T-helper 17 cell (primary cell): ENCODE data around the gene FAM13A. TPM values are rescaled to one million over a fixed set of nuclear protein-coding genes. Genes with fewer than 3 reads are reported as not detected.

Experiments
- ATAC-seq: fragments of 150-1000 bp; cut with Tn5 transposase; 2 replicates; pipeline ENCODE4 v1.10.0; 2021; ENCODE audit warnings: mild to moderate bottlenecking, moderate library complexity
- DNase-seq, 3 donors: peaks; one replicate each; pipeline versions ENCODE4 v3.0.0 to v3.0.0-alpha.2; 2020 to 2021
- H3K9me3 ChIP-seq: one replicate; pipeline ENCODE4 v1.7.0; 2013; ENCODE audit warnings: low read length, mild to moderate bottlenecking; ENCODE audit not compliant: control insufficient read depth, poor library complexity, severe bottlenecking
- H3K27ac Mint-ChIP-seq: one replicate; pipeline ENCODE4 v1.8.0; 2022; ENCODE audit warnings: mild to moderate bottlenecking, moderate library complexity, mixed read lengths
- H3K27me3 Mint-ChIP-seq: one replicate; pipeline ENCODE4 v1.8.0; 2022; ENCODE audit warnings: mixed read lengths
- H3K36me3 Mint-ChIP-seq: one replicate; pipeline ENCODE4 v1.8.0; 2022; ENCODE audit warnings: low read depth, mixed read lengths
- H3K4me1 Mint-ChIP-seq: one replicate; pipeline ENCODE4 v1.8.0; 2022; ENCODE audit warnings: mild to moderate bottlenecking, mixed read lengths
- H3K4me3 Mint-ChIP-seq: one replicate; pipeline ENCODE4 v1.8.0; 2022; ENCODE audit warnings: mild to moderate bottlenecking, moderate library complexity, mixed read lengths
- total RNA-seq, 4 donors: library from RNA in 2 of 4; stranded (reverse) in 2 of 4; gene quantifications; one replicate each; pipeline ENCODE4 v1.2.3 and lab custom pipeline; 2022 to 2026

Gene FAM13A
- 10 to 100 TPM; 10.8 to 37.5 TPM for total RNA-seq
- total RNA-seq (lab: John Stamatoyannopoulos, UW), result 21.2 to 64.4 reads per million in 2 donors

GRCh38 chr4:89056953-89057398, at the start of gene FAM13A:
Gene FAM13A, minus strand, starts transcription at chr4:89057185. Its CDS starts 221 bp downstream, at chr4:89056964.
- H3K27me3 Mint-ChIP-seq, result no peaks in the 10 kb centered on the region
- peak within 1 kb of the TSS; percentile 4 for H3K4me3 Mint-ChIP-seq
- H3K36me3 Mint-ChIP-seq, result peaks cover under 1% of the 10 kb centered on the region
- no peak within 1 kb of the TSS for H3K27ac Mint-ChIP-seq
- H3K9me3 ChIP-seq, result no peaks in the 10 kb centered on the region
- ATAC-seq (no peak), DNase-seq (no peak)
- peaks cover 3% of the 10 kb centered on the region for H3K4me1 Mint-ChIP-seq

- Mint-ChIP-seq H3K36me3 (peaks cover 2% of the 10 kb centered on the region), H3K27ac (no peak overlapping the region), H3K27me3 (peaks cover 34% of the 10 kb centered on the region), H3K4me3 (no peak overlapping the region), H3K4me1 (peaks cover 15% of the 10 kb centered on the region)
- ATAC-seq (no peak), DNase-seq (no peak)
- H3K9me3 ChIP-seq, result no peaks in the 10 kb centered on the region
These were observed 48.7 kb upstream of the FAM13A start for GRCh38 chr4:89105726-89106125.

GRCh38 chr4:89101256-89102161, 44.5 kb upstream of the FAM13A start:
- Mint-ChIP-seq H3K36me3 (no peaks in the 10 kb centered on the region), H3K4me1 (peaks cover 5% of the 10 kb centered on the region), H3K27ac (no peak overlapping the region), H3K27me3 (peaks cover 18% of the 10 kb centered on the region), H3K4me3 (no peak overlapping the region)
- ATAC-seq (peak; percentile 41), DNase-seq (no peak)
- no peaks in the 10 kb centered on the region for H3K9me3 ChIP-seq

- Mint-ChIP-seq H3K36me3 (no peaks in the 10 kb centered on the region), H3K4me1 (peaks cover 5% of the 10 kb centered on the region), H3K27me3 (peaks cover 18% of the 10 kb centered on the region), H3K27ac (no peak overlapping the region), H3K4me3 (no peak overlapping the region)
- no peak for ATAC-seq
- DNase-seq, result no peak
- no peaks in the 10 kb centered on the region for H3K9me3 ChIP-seq
These were observed 43.9 kb upstream of the FAM13A start for GRCh38 chr4:89100853-89101252.

GRCh38 chr4:89099471-89099870, 42.5 kb upstream of the FAM13A start:
- DNase-seq (no peak), ATAC-seq (no peak)
- Mint-ChIP-seq H3K27ac (no peak overlapping the region), H3K27me3 (peaks cover 16% of the 10 kb centered on the region), H3K4me1 (peaks cover 5% of the 10 kb centered on the region), H3K4me3 (no peak overlapping the region), H3K36me3 (no peaks in the 10 kb centered on the region)
- H3K9me3 ChIP-seq, result no peaks in the 10 kb centered on the region

- Mint-ChIP-seq H3K4me1 (peaks cover 5% of the 10 kb centered on the region), H3K36me3 (no peaks in the 10 kb centered on the region), H3K4me3 (no peak overlapping the region), H3K27ac (no peak overlapping the region), H3K27me3 (peaks cover 13% of the 10 kb centered on the region)
- no peaks in the 10 kb centered on the region for H3K9me3 ChIP-seq
- DNase-seq (no peak), ATAC-seq (no peak)
These were observed 42.0 kb upstream of the FAM13A start for GRCh38 chr4:89099034-89099433.

GRCh38 chr4:89078300-89078699, 21.3 kb upstream of the FAM13A start:
- Mint-ChIP-seq H3K4me3 (no peak overlapping the region), H3K27me3 (no peaks in the 10 kb centered on the region), H3K27ac (no peak overlapping the region), H3K36me3 (no peaks in the 10 kb centered on the region), H3K4me1 (peaks cover 2% of the 10 kb centered on the region)
- H3K9me3 ChIP-seq, result peaks cover 4% of the 10 kb centered on the region
- DNase-seq (no peak), ATAC-seq (no peak)

- peaks cover 2% of the 10 kb centered on the region for H3K4me1 Mint-ChIP-seq
- no peak overlapping the region for H3K27ac Mint-ChIP-seq
- H3K4me3 Mint-ChIP-seq, result no peak overlapping the region
- H3K9me3 ChIP-seq, result peaks cover 4% of the 10 kb centered on the region
- H3K36me3 Mint-ChIP-seq, result no peaks in the 10 kb centered on the region
- ATAC-seq (no peak), DNase-seq (no peak)
- H3K27me3 Mint-ChIP-seq, result no peaks in the 10 kb centered on the region
These were observed 20.8 kb upstream of the FAM13A start for GRCh38 chr4:89077761-89078160.

GRCh38 chr4:89072921-89073320, 15.9 kb upstream of the FAM13A start:
- H3K4me3 Mint-ChIP-seq, result no peak overlapping the region
- H3K36me3 Mint-ChIP-seq, result peaks cover 2% of the 10 kb centered on the region
- no peak overlapping the region for H3K27ac Mint-ChIP-seq
- ATAC-seq, result no peak
- peaks cover 7% of the 10 kb centered on the region for H3K27me3 Mint-ChIP-seq
- DNase-seq, result no peak
- H3K9me3 ChIP-seq, result peaks cover 4% of the 10 kb centered on the region
- peaks cover 3% of the 10 kb centered on the region for H3K4me1 Mint-ChIP-seq

- Mint-ChIP-seq H3K4me3 (no peak overlapping the region), H3K36me3 (peaks cover 2% of the 10 kb centered on the region), H3K27me3 (peaks cover 7% of the 10 kb centered on the region), H3K27ac (no peak overlapping the region), H3K4me1 (peaks cover 3% of the 10 kb centered on the region)
- ATAC-seq, result no peak
- no peak for DNase-seq
- no peaks in the 10 kb centered on the region for H3K9me3 ChIP-seq
These were observed 14.3 kb upstream of the FAM13A start for GRCh38 chr4:89071311-89071710.

GRCh38 chr4:89070041-89070440, 13.1 kb upstream of the FAM13A start:
- Mint-ChIP-seq H3K4me1 (peaks cover 3% of the 10 kb centered on the region), H3K4me3 (no peak overlapping the region), H3K27ac (no peak overlapping the region), H3K36me3 (peaks cover 2% of the 10 kb centered on the region), H3K27me3 (peaks cover 7% of the 10 kb centered on the region)
- H3K9me3 ChIP-seq, result no peaks in the 10 kb centered on the region
- ATAC-seq (no peak), DNase-seq (no peak)

- H3K27ac Mint-ChIP-seq, result no peak overlapping the region
- H3K4me3 Mint-ChIP-seq, result no peak overlapping the region
- H3K36me3 Mint-ChIP-seq, result peaks cover 2% of the 10 kb centered on the region
- H3K9me3 ChIP-seq, result no peaks in the 10 kb centered on the region
- ATAC-seq (no peak), DNase-seq (no peak)
- H3K4me1 Mint-ChIP-seq, result peaks cover 3% of the 10 kb centered on the region
- H3K27me3 Mint-ChIP-seq, result peaks cover 7% of the 10 kb centered on the region
These were observed 12.5 kb upstream of the FAM13A start for GRCh38 chr4:89069481-89069880.

- H3K27me3 Mint-ChIP-seq, result peaks cover 7% of the 10 kb centered on the region
- H3K4me3 Mint-ChIP-seq, result no peak overlapping the region
- H3K4me1 Mint-ChIP-seq, result peaks cover 3% of the 10 kb centered on the region
- ATAC-seq (no peak), DNase-seq (no peak)
- H3K36me3 Mint-ChIP-seq, result peaks cover 2% of the 10 kb centered on the region
- H3K9me3 ChIP-seq, result no peaks in the 10 kb centered on the region
- no peak overlapping the region for H3K27ac Mint-ChIP-seq
These were observed 10.4 kb upstream of the FAM13A start for GRCh38 chr4:89067417-89067816.

GRCh38 chr4:89064848-89065247, 7.9 kb upstream of the FAM13A start:
- Mint-ChIP-seq H3K4me3 (no peak overlapping the region), H3K27ac (no peak overlapping the region), H3K27me3 (no peaks in the 10 kb centered on the region), H3K36me3 (peaks cover 6% of the 10 kb centered on the region), H3K4me1 (peaks cover 3% of the 10 kb centered on the region)
- DNase-seq (no peak), ATAC-seq (no peak)
- no peaks in the 10 kb centered on the region for H3K9me3 ChIP-seq
